LNCaP clone FGC (cell line): ENCODE results near the gene ERGIC1.

Experiments
- DNase-seq: peaks from one replicate; pipeline ENCODE4 v3.0.0-alpha.2; 2011; ENCODE audit warnings: low read depth
- H3K4me3 ChIP-seq: 2 replicates; pipeline ENCODE4 v1.5.1; 2011; ENCODE audit warnings: mild to moderate bottlenecking, low read depth, low read length, control low read depth
- CTCF ChIP-seq: IDR thresholded peaks from 2 replicates; pipeline ENCODE4 v1.5.1; 2012; ENCODE audit warnings: mild to moderate bottlenecking; ENCODE audit not compliant: control insufficient read depth, insufficient read depth; ENCODE audit errors: extremely low read depth

The ERGIC1 gene

GRCh38 chr5:172875505-172876279 lies 41.6 kb downstream of the ERGIC1 start:
- no peak for DNase-seq
- no peak for TF ChIP-seq CTCF
- H3K4me3 ChIP-seq = no peak overlapping the region

GRCh38 chr5:172876578-172876977 lies 42.5 kb downstream of the ERGIC1 start:
- no peak for TF ChIP-seq CTCF
- H3K4me3 ChIP-seq = no peak overlapping the region
- no peak for DNase-seq

GRCh38 chr5:172877466-172878260 lies 43.6 kb downstream of the ERGIC1 start:
- no peak for DNase-seq

GRCh38 chr5:172878585-172878932 lies 44.5 kb downstream of the ERGIC1 start:
- no peak for DNase-seq
- no peak for TF ChIP-seq CTCF
- no peak overlapping the region for H3K4me3 ChIP-seq

More at GRCh38 chr5:172877466-172878260, 43.6 kb downstream of the ERGIC1 start:
- no peak for TF ChIP-seq CTCF
- H3K4me3 ChIP-seq = no peak overlapping the region

- DNase-seq = no peak
- no peak for TF ChIP-seq CTCF
- no peak overlapping the region for H3K4me3 ChIP-seq
Measured at GRCh38 chr5:172878933-172879752, 45.1 kb downstream of the ERGIC1 start.

- DNase-seq = no peak
- no peak for TF ChIP-seq CTCF
- no peak overlapping the region for H3K4me3 ChIP-seq
Measured at GRCh38 chr5:172881691-172882370, 47.8 kb downstream of the ERGIC1 start.
